SK-N-MC (cell line): ENCODE measurements around the gene KRT36.

Source experiments
- DNase-seq: peaks from one replicate; pipeline ENCODE4 v3.0.0-alpha.2; 2011; ENCODE audit warnings: low read depth, low spot score
- H3K27ac ChIP-seq: fragments of 200-600 bp; sonication (generic); 2 replicates; pipeline ENCODE4 v1.5.1; 2016; ENCODE audit warnings: mixed run types
- H3K36me3 ChIP-seq: fragments of 200-600 bp; sonication (generic); 2 replicates; pipeline ENCODE4 v1.6.1; 2017; ENCODE audit warnings: antibody characterized with exemption, low read length, mixed read lengths; ENCODE audit not compliant: insufficient read depth
- H3K4me3 ChIP-seq: fragments of 200-600 bp; sonication (generic); 2 replicates; pipeline ENCODE4 v1.5.1; 2016
- H3K9ac ChIP-seq: fragments of 200-600 bp; sonication (generic); 2 replicates; pipeline ENCODE4 v1.8.0; 2017; ENCODE audit warnings: mixed run types, mixed read lengths; ENCODE audit not compliant: insufficient read length
- H3K9me3 ChIP-seq: fragments of 200-600 bp; sonication (generic); 2 replicates; pipeline ENCODE4 v1.6.1; 2017; ENCODE audit warnings: low read depth, mild to moderate bottlenecking, antibody characterized with exemption, low read length, moderate library complexity, mixed read lengths
- EZH2 ChIP-seq: fragments of 200-600 bp; sonication (generic); IDR thresholded peaks from one replicate; pipeline ENCODE4 v1.6.1; 2017; ENCODE audit warnings: antibody characterized with exemption
- FOXP2 ChIP-seq: optimal IDR thresholded peaks from 2 replicates; pipeline ENCODE3; 2011; ENCODE audit warnings: mild to moderate bottlenecking, moderate library complexity; ENCODE audit not compliant: insufficient read depth; ENCODE audit errors: extremely low read length, control extremely low read depth
- POLR2AphosphoS5 ChIP-seq: IDR thresholded peaks from 2 replicates; pipeline ENCODE4 v1.6.1; 2012; ENCODE audit warnings: mild to moderate bottlenecking, low read depth, low read length, borderline replicate concordance

Gene KRT36

GRCh38 chr17:41496803-41497484, 7.2 kb upstream of the KRT36 start:
- no peak overlapping the region for H3K27ac ChIP-seq
- H3K36me3 ChIP-seq: no peaks in the 10 kb centered on the region
- no peak overlapping the region for H3K4me3 ChIP-seq
- H3K9ac ChIP-seq: no peak overlapping the region
- H3K9me3 ChIP-seq: no peaks in the 10 kb centered on the region
- TF ChIP-seq EZH2: no peak
- TF ChIP-seq FOXP2: no peak
- no peak for TF ChIP-seq POLR2AphosphoS5
- no peak for DNase-seq

GRCh38 chr17:41494524-41494923, 4.8 kb upstream of the KRT36 start:
- DNase-seq: no peak
- Histone ChIP-seq H3K9me3 (no peaks in the 10 kb centered on the region), H3K4me3 (no peak overlapping the region), H3K36me3 (no peaks in the 10 kb centered on the region), H3K27ac (no peak overlapping the region), H3K9ac (no peak overlapping the region)
- TF ChIP-seq POLR2AphosphoS5 (no peak), FOXP2 (no peak), EZH2 (no peak)

- no peak overlapping the region for H3K9ac ChIP-seq
- no peaks in the 10 kb centered on the region for H3K9me3 ChIP-seq
- no peaks in the 10 kb centered on the region for H3K36me3 ChIP-seq
- DNase-seq: no peak
- H3K4me3 ChIP-seq: no peak overlapping the region
- no peak overlapping the region for H3K27ac ChIP-seq
- TF ChIP-seq EZH2 (no peak), FOXP2 (no peak), POLR2AphosphoS5 (no peak)
Measured at GRCh38 chr17:41492771-41493170, 3.1 kb upstream of the KRT36 start.

GRCh38 chr17:41492351-41492750, 2.6 kb upstream of the KRT36 start:
- DNase-seq: no peak
- no peak overlapping the region for H3K4me3 ChIP-seq
- TF ChIP-seq POLR2AphosphoS5 (no peak), FOXP2 (no peak), EZH2 (no peak)
- H3K9ac ChIP-seq: no peak overlapping the region
- no peaks in the 10 kb centered on the region for H3K36me3 ChIP-seq
- H3K27ac ChIP-seq: no peak overlapping the region
- no peaks in the 10 kb centered on the region for H3K9me3 ChIP-seq

- H3K36me3 ChIP-seq: no peaks in the 10 kb centered on the region
- no peak overlapping the region for H3K9ac ChIP-seq
- TF ChIP-seq FOXP2 (no peak), POLR2AphosphoS5 (no peak)
- H3K4me3 ChIP-seq: no peak overlapping the region
- H3K9me3 ChIP-seq: no peaks in the 10 kb centered on the region
- DNase-seq: no peak
- no peak overlapping the region for H3K27ac ChIP-seq
Measured at GRCh38 chr17:41491476-41491875, 1.8 kb upstream of the KRT36 start.

- Histone ChIP-seq H3K4me3 (peak overlapping the region; percentile 38; the same call in 1 of the 2 replicates), H3K27ac (peak overlapping the region; percentile 57; the same call in 1 of the 2 replicates), H3K9me3 (no peaks in the 10 kb centered on the region), H3K36me3 (no peaks in the 10 kb centered on the region), H3K9ac (no peak overlapping the region)
- DNase-seq: no peak
- TF ChIP-seq FOXP2: no peak
- TF ChIP-seq EZH2: no peak
- no peak for TF ChIP-seq POLR2AphosphoS5
Measured at GRCh38 chr17:41490000-41490990, 585 bp upstream of the KRT36 start.

GRCh38 chr17:41486809-41487530, 2.7 kb downstream of the KRT36 start:
- Histone ChIP-seq H3K27ac (no peak overlapping the region), H3K36me3 (no peaks in the 10 kb centered on the region), H3K9me3 (no peaks in the 10 kb centered on the region), H3K4me3 (no peak overlapping the region), H3K9ac (no peak overlapping the region)
- no peak for TF ChIP-seq FOXP2
- no peak for TF ChIP-seq EZH2
- TF ChIP-seq POLR2AphosphoS5: no peak
- DNase-seq: no peak

GRCh38 chr17:41486316-41486715, 3.4 kb downstream of the KRT36 start:
- Histone ChIP-seq H3K9ac (no peak overlapping the region), H3K4me3 (no peak overlapping the region), H3K27ac (no peak overlapping the region), H3K9me3 (no peaks in the 10 kb centered on the region), H3K36me3 (no peaks in the 10 kb centered on the region)
- DNase-seq: no peak
- TF ChIP-seq FOXP2 (no peak), POLR2AphosphoS5 (no peak), EZH2 (no peak)
